ENCODE data around the gene CA14.

The CA14 gene

GRCh38 chr1:150259217-150259616 lies 1.6 kb downstream of the CA14 start:
- H3K4me1 ChIP-seq: peaks cover 0 to 18% (median 13%) of the 10 kb centered on the region in 4 donors
- peaks cover 0 to 30% of the 10 kb centered on the region in 2 donors for H3K27me3 ChIP-seq
- H3K4me3 ChIP-seq: no peak overlapping the region
- TF ChIP-seq CTCF (IDR thresholded peaks at IDR 0.05): no peak
- DNase-seq: no peak
- H3K36me3 ChIP-seq: peaks cover 0 to 4% (median 1%) of the 10 kb centered on the region in 3 donors
- no peak overlapping the region for H3K27ac ChIP-seq
- intact Hi-C loops (cut with DNase I; ENCODE audit: low total_unique reads): no loop called here
- H3K9me3 ChIP-seq: no peaks in the 10 kb centered on the region

GRCh38 chr1:150259758-150260669 lies 2.4 kb downstream of the CA14 start:
- no peak for TF ChIP-seq CTCF (IDR thresholded peaks at IDR 0.05)
- Histone ChIP-seq H3K4me1 (peaks cover 0 to 18% (median 13%) of the 10 kb centered on the region in 4 donors), H3K27ac (no peak overlapping the region), H3K27me3 (peaks cover 0 to 30% of the 10 kb centered on the region in 2 donors), H3K36me3 (peaks cover 0 to 12% (median 9%) of the 10 kb centered on the region in 3 donors), H3K9me3 (no peaks in the 10 kb centered on the region), H3K4me3 (no peak overlapping the region)
- DNase-seq: no peak
- intact Hi-C loops (cut with DNase I; ENCODE audit: low total_unique reads): no loop called here

- no peaks in the 10 kb centered on the region for H3K9me3 ChIP-seq
- TF ChIP-seq CTCF (IDR thresholded peaks at IDR 0.05): no peak
- no peak overlapping the region for H3K4me3 ChIP-seq
- peaks cover 14 to 26% (median 23%) of the 10 kb centered on the region in 3 donors for H3K36me3 ChIP-seq
- intact Hi-C loops (cut with DNase I; ENCODE audit: low total_unique reads): no loop called here
- peaks cover 0 to 30% of the 10 kb centered on the region in 2 donors for H3K27me3 ChIP-seq
- H3K4me1 ChIP-seq: peaks cover 0 to 7% (median 4%) of the 10 kb centered on the region in 4 donors
- no peak overlapping the region for H3K27ac ChIP-seq
- peak in 1 of 2 donors; percentile 12 for DNase-seq
Observed at GRCh38 chr1:150261367-150261766, 3.8 kb downstream of the CA14 start.

GRCh38 chr1:150262388-150263320 lies 5.1 kb downstream of the CA14 start:
- Histone ChIP-seq H3K27me3 (peaks cover 0 to 29% of the 10 kb centered on the region in 2 donors), H3K4me3 (no peak overlapping the region), H3K9me3 (no peaks in the 10 kb centered on the region), H3K27ac (no peak overlapping the region), H3K4me1 (peaks cover 0 to 11% (median 9%) of the 10 kb centered on the region in 4 donors), H3K36me3 (peaks cover 21 to 36% (median 26%) of the 10 kb centered on the region in 3 donors)
- TF ChIP-seq CTCF (IDR thresholded peaks at IDR 0.05): no peak
- intact Hi-C loops (cut with DNase I; ENCODE audit: low total_unique reads): no loop called here
- peak in 1 of 2 donors; percentile 10 for DNase-seq

- peaks cover 21 to 36% (median 26%) of the 10 kb centered on the region in 3 donors for H3K36me3 ChIP-seq
- no peaks in the 10 kb centered on the region for H3K9me3 ChIP-seq
- no peak overlapping the region for H3K27ac ChIP-seq
- peaks cover 0 to 17% (median 13%) of the 10 kb centered on the region in 4 donors for H3K4me1 ChIP-seq
- peaks cover 0 to 24% of the 10 kb centered on the region in 2 donors for H3K27me3 ChIP-seq
- no peak overlapping the region for H3K4me3 ChIP-seq
- peak in 1 of 2 donors; percentile 50 for DNase-seq
- intact Hi-C loops (cut with DNase I; ENCODE audit: low total_unique reads): no loop called here
- TF ChIP-seq CTCF (IDR thresholded peaks at IDR 0.05): no peak
Observed at GRCh38 chr1:150263549-150263948, 6.0 kb downstream of the CA14 start.

Measured in tibial artery (tissue), 4 donors.